Astrocyte of the spinal cord (primary cell): ENCODE data around the gene VPS16.
A peak's percentile ranks its signal among the peaks of the same experiment; 100 is the strongest.

Source experiments
- DNase-seq: peaks from one replicate; pipeline ENCODE4 v3.0.0; 2011; ENCODE audit warnings: low read depth, low spot score
- H3K4me3 ChIP-seq: 2 replicates; pipeline ENCODE4 v1.5.1; 2011; ENCODE audit warnings: low read depth, mild to moderate bottlenecking, low read length, moderate library complexity
- CTCF ChIP-seq: IDR thresholded peaks from 2 replicates; pipeline ENCODE4 v1.5.1; 2012; ENCODE audit warnings: low read depth, mild to moderate bottlenecking, low read length, inconsistent platforms
- in situ Hi-C: cut with HindIII; loops from 2 replicates; pipeline ENCODE4 v1.10.0; 2017; ENCODE audit warnings: low sequenced_read_pairs

The VPS16 gene

DNA sequence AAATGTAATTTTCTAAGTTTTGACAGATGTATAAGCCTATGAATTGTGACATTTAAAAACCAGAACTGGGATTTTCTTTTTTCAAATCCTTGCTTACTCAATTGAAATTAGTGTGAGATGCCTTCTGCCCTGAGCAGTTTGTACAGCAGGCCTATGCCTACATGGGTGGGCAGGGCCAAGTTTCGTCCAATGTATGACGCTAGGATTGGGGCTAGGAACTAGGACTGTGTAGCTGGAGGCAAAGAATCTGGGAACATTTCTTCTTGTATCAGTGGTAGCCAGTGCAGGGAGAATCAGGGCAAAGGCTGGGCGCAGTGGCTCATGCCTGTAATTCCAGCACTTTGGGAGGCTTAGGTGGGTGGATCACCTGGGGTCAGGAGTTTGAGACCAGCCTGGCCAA, 28.8 kb downstream of the VPS16 start:
- DNase-seq, result no peak
- in situ Hi-C loops, result no loop called here
- no peak overlapping the region for H3K4me3 ChIP-seq
- TF ChIP-seq CTCF, result no peak

GRCh38 chr20:2871111-2871465, 30.5 kb downstream of the VPS16 start:
- DNase-seq, result peak; percentile 52
- in situ Hi-C loops, result no loop called here
- TF ChIP-seq CTCF, result no peak
- no peak overlapping the region for H3K4me3 ChIP-seq

- DNase-seq, result peak; percentile 14
- in situ Hi-C loops, result no loop called here
- peak overlapping the region; percentile 50 for H3K4me3 ChIP-seq
- TF ChIP-seq CTCF, result no peak
Observed at GRCh38 chr20:2871661-2872458, 31.3 kb downstream of the VPS16 start.

- peak; percentile 40 for TF ChIP-seq CTCF
- peak; percentile 48 for DNase-seq
- in situ Hi-C loops, result no loop called here
- peak overlapping the region; percentile 50 for H3K4me3 ChIP-seq
Observed at GRCh38 chr20:2872459-2873009, 32.0 kb downstream of the VPS16 start.

DNA sequence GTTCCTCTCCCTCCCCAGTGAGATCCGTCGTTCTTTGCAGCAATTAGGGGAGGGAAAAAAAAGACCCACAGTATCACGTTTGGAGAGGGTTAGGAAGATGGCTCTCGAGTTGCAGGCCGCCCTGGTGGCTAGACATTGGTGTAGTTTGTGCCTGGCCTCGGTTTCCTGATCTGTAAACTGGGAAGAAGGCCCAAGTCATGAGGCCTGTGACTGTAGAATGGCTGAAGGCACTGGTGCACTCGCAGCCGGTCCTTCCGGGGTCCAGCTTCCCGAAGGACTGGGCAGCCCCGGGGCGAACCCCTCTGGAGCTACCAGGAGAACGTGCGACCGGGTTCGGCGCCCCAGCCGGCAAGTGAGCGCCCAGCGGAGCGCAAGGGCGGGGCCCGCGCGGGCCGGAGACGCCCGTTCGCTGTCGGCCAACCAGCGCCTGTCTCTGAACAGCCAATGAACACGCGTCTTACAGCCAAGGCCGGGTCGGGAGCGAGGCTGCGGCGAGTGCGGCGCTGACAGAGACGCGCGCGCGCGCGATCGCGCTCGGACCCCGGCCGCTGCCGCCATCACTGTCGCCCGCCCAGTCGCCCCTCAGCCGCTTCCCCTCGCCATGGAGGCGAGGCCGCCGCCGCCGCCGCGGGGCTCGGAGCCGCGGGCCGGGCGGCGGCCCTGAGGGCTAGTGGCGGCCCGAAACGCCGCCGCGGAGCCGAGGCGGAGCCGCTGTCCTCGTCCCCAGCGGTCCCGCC, 32.6 kb downstream of the VPS16 start, which contains the start of gene PTPRA:
PTPRA (plus strand) TSS at position 472 of the 737 bp plus-strand sequence. CDS start 90,797 bp downstream, outside the sequence.
- in situ Hi-C loops, result no loop called here
- TF ChIP-seq CTCF, result no peak
- H3K4me3 ChIP-seq, result peak within 1 kb of the TSS; percentile 89

GRCh38 chr20:2873747-2874041, 33.1 kb downstream of the VPS16 start:
- no peak for TF ChIP-seq CTCF
- DNase-seq, result peak; percentile 23
- in situ Hi-C loops, result no loop called here
- peak overlapping the region; percentile 89 for H3K4me3 ChIP-seq

More for the DNA sequence above, 32.6 kb downstream of the VPS16 start, which contains the start of gene PTPRA:
- DNase-seq, result peak; percentile 90
